GM18858 (cell line): ENCODE data around the gene HOXC10.

Experiments used
- ATAC-seq: cut with Tn5 transposase; IDR thresholded peaks from one replicate; pipeline ENCODE4 v1.9.1; 2021; ENCODE audit not compliant: unreplicated experiment

Gene HOXC10

DNA sequence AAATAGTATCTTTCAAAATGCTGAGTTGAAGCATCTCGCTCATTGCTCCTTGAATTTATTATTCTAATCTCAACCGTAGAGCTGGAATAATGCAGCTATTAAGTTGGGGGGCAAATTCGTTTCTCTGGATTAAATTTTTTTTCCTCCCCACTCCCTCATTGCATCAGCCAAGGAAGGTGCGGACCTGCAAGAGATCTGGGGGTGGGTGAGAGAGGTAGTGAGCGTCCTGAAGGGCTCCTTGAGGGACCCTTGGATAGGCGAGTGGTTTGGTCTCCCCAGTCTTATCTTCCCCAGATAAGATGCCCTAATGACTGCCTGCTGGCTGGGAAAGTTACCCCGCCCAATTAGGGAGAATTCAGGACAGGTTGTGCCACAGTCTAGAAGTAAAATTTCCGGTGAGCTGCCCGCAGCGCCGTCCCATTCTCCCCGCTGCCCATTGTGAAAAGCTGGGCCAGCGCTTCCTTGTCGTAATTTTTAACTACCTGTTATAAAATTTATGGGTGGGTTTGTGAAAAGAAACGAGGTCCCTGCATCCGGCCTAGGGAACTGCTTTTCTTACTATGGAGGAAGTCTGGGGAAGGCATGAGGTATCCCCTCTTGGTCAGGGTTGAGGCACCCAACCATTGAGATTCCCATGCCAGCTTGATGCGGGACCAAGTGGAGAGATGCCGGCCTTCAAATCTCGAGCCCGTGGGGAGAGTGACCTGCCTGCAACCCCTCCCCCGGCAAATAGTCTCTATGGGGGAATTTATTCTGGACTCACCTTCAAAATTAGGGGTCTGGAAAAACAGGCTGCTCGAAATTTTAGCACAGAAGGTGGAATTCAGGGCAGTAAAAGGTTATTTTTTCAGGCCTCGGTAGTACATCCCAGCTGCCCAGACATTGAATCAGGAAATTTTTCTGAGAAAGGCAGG lies 30.3 kb downstream of the HOXC10 start:
- no peak for ATAC-seq

DNA sequence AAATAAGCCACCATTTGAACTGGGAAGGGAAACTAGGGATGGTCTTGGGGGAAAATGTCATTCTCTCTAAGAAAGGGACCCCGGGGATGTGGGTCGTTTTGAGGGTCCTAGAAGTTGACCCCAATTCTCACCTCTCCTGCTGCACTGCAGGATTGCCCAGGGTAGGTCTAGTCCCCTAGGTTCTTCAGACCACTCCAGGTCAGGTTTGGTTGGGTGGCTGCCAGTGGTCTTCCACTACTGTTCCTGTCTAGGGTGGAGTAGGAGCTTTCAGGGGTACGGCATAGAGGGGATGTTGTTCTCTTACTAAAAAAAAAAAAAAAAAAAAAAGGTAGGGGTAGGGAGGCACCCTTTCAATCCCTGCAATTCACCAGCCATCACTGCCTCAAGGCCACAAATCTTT lies 31.1 kb downstream of the HOXC10 start:
- no peak for ATAC-seq

DNA sequence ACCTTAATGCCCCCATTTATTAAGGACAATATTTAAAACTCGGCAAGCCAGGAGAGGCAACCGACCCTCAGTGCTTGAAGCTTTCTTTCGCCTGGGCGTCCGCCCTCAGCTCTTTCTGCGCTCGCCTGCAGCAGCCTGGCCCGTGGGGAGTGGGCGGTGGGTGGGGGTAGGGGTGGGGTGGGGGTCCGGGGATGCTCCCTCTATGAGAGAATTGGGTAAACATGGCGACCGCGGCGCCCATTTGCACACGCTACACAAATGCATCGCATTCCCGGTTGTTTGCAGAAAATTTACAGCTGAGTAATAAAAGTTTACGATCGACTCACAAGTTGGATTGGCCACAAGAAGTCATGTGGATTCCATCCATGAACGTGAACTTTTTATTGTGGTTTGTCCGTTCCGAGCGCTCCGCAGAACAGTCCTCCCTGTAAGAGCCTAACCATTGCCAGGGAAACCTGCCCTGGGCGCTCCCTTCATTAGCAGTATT lies 31.6 kb downstream of the HOXC10 start:
- ATAC-seq = no peak

DNA sequence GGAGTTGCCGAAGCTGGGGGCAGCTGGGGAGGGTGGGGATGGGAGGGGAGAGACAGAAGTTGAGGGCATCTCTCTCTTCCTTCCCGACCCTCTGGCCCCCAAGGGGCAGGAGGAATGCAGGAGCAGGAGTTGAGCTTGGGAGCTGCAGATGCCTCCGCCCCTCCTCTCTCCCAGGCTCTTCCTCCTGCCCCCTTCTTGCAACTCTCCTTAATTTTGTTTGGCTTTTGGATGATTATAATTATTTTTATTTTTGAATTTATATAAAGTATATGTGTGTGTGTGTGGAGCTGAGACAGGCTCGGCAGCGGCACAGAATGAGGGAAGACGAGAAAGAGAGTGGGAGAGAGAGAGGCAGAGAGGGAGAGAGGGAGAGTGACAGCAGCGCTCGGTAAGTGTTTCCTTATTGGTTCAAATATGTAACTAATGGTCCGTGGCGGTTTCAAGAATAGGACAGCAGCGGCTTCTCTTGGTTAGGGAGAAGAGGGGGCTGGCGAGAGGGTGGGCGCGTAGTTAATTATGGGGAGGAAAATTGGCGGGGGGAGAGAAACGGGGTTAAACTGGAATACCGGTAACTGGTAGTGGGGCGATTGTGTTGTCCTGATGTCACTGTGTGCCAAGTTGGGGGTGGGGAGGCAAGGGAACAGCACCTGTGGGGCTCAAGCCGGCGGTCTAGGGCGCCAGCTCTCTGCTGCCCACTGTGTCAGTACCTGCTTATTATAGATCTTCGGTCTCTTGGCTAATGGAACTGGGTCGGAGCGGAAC lies 32.3 kb downstream of the HOXC10 start:
- ATAC-seq = no peak

DNA sequence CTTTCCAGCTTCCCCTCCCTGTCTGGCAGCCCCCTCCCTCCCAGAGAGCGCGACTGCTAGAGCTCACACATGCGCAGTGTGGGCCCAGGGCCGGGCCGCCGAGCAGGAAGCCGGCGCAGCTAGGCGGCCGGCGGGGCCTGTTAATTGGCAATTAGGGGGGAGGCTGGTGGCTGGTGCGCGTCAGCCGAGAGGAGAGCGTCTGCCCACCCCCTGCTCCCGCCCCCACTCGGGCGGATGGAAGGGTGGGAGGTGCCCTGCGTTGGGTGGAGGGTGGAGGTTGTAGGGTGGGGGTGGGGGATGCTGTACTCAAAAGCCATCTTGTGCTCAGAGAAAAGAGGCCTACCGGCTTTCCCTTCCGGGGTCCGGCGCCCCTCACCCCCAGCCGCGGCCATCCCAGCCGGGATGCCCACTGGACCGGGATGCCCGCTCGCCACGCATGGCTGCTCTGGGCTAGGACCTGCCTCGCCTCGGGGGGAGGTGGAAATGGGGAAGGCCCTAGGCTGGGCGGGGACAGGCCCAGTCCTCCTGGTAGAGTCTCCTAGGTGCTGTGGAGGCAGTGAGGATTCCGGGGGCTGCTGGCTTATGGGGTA lies 33.0 kb downstream of the HOXC10 start:
- ATAC-seq = peak; percentile 59

DNA sequence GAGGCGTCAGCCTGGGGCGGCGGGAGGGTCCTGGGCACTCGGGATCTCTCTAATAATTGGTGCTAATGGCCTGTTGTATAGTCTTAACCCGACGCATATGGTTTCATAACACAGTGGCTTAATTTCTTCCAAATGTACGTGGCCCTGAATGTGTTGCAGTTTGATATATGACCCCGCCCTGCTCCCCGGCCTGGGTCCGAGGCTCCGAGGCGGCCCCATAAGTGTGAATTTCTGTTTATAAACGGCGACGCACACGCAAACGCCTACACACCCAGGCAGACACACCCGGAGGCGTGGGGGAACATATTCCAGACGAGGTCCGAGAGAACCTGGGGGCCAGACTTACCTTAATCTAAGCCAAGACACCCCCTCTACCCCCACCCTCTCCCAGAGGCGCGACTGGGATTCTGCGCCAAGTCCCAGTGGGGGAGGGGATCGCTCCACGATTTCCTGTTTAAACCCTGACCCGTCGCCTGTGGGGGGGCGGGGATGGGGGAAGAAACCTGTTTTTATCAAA lies 33.6 kb downstream of the HOXC10 start:
- no peak for ATAC-seq

DNA sequence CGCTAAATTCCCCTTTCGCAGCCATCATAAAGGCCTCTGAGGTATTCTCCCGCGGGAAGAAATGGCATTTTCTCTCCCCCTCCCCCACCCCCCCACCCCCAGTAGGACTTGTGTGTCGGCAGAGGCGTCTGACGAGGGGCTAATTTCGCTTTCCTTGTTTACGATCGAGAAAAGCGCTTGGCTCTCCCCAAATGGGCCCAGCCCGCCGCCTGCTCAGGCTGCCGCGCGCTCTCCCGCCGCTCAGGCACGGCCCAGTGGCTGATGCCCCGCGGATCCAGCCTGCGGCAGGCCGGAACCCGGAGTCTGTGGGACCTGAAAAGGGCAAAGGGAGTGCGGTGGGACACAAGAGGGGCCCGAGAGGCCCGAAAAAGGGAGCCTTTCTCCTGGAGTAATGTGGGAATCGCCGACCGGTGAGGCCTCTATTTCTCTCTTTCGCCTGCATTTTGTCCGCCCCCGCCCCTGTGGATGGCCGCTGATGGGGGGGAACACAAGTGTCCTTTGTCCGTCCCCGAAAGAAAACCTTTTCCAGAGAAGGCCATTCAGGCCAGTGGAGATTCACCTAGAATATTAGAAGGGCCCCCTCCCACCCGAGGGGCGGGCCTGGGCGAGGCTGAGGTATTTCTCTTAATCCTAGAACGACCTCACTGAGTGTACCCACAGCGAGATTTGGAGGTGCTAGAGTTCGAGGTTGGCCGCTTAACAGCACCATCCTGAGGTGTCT lies 34.3 kb downstream of the HOXC10 start:
- ATAC-seq = no peak

DNA sequence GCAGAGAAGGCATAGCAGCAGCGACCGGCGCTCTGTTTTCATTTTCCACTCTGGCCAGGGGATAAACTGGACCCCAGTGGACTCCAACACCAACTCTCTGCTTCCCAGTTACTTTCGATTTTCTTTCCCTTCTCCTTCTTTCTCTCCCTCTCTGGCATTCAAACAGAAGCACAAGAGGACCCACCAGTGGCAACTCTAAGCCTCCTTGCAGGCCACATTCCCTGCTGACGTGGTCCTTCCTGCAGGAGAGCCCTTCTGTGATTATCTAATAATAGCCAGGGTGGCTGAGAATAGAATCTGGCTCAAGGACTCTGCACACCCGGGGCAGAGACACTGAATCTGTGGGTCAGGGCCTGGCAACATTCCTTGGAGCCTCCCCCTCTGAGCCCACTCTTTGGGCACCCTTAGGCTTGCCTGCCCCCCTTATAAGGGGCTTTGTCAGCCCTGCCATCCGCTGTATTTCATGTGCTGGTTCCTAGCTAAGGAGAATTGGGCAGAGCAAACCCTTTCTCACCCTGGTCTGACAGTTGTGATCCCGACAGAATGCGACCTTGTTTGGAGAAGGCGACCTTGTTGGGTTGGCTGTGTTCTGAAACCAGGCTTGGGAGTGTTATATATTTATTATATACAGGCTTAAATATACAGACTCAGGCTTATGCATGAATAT lies 35.1 kb downstream of the HOXC10 start:
- no peak for ATAC-seq

DNA sequence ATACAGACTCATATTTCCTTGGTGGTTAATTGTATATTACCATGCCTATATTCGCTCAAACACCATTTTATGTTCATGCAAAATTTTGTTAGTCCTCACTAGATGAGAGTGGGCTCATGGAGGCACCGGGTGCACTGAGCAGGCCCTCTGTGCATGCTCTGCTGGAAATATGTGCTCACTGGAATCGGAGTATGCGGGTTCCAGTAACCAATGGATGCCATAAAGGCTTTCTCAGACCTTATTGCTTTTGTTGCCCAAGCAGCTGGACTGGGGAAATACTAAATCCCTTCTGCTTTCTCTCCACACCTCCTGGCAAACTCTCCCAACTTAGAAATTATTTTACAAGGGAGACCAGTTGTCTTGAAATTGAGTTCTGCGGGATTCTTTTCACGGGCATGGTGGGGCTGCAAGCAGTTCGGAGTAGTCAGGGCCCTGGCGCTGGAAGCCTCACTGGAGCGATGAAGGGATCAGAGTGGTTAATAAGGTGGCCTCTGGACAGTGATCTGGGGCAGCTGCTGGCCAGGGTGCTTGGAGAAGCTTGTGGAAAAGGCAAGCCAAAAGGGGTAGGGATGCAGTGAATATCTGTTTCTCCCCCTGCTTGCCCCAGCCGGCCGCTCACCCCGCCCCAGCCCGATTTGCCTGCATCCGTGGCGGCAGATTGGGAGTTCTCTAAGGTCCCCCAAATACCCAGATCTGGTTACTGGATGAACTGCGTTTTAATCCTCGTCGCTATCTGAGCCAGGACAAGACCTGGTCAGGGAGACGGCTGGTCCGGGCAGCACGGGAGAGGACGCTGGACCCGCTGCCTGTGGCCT lies 35.9 kb downstream of the HOXC10 start:
- ATAC-seq = no peak

DNA sequence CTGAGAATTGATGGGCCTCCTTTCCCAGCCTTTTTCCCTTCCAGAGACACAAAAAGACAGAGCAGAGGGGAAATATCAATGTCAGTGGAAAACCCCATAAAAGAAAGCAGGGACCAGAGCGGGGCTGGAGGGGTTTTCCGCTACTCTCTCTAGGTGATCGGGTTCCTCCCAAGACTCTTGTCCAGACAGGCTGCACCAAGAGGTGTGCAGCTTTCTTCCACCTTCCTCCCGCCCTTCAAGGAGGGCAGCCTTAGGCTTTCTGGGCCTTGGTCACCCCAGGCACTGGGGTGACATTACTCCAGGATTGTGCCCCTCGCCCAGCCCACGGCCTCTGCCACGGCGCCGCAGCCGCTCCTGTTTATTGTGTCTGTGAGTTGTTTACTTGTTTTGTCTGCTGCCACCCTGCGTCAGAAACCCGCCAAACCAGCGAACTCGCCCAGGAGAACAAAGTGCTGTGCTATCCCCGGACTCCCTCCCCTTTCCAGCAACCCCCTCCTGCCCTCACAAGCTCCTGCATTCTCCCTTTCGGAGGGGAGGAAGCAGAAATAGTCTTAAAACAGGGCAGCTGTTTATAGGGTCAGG lies 36.6 kb downstream of the HOXC10 start:
- ATAC-seq = no peak

DNA sequence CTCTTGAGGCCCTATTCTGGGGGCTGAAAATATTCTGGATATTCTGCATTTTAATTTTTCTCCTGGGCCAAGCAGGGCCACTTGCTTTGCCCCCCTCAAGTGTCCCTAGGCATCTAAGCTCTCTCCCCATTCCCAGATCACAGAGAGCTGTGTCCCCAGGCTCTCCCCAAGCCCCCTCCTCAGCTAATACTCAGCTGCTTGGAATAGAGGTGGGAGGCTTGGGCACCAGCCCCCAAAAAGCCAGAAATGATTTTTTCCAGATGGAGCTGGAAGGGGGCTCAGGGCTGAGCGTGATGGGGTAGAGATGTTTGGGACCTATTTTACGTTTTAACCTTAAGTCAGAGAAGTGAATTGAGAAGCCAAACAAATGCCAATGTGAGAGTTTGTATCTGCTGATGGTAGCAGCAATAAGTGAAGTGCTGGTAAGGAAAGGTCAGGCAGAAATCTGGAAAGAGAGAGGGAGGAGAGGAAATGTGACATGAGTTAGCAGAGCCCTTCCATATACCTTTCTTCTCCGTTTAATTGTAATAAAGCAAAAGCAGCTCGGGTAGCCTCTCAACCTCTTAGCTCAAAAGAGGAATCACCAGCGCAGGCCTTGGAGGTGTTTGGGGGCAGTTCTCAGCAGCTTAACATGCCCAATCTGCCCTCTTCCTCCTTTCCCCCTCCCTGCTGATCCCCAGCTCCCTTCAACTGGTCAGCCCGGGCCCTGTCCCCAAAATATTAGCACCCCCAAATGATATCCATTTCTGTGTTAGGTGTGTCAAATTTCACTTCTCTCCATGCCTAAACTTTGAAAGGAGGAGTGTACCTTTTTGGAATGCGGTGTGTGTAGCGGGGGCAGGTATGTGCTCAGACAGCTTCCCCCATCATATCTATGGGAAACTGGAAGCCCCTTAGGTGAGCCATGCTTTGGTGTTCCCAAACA lies 38.3 kb downstream of the HOXC10 start:
- no peak for ATAC-seq

DNA sequence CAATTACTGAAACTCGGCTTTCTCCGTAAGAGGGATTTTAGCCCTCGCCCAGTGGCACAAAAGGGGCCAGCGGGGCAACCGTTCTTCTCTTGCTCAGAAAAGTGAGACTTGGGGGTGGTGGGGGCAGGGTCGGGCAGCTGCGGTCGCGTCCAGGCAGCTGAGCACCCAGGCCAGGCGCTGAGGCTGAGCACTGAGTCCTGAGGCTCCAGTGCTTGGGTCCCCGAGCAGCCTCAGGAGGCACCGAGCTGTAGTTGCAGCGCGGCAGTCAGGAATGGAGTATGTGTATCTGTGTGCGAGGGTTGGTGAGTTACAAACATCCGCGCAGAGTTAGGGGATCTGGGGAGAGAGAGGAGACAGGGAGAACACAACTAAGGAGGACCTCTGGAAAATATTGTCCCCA lies 39.2 kb downstream of the HOXC10 start:
- no peak for ATAC-seq

DNA sequence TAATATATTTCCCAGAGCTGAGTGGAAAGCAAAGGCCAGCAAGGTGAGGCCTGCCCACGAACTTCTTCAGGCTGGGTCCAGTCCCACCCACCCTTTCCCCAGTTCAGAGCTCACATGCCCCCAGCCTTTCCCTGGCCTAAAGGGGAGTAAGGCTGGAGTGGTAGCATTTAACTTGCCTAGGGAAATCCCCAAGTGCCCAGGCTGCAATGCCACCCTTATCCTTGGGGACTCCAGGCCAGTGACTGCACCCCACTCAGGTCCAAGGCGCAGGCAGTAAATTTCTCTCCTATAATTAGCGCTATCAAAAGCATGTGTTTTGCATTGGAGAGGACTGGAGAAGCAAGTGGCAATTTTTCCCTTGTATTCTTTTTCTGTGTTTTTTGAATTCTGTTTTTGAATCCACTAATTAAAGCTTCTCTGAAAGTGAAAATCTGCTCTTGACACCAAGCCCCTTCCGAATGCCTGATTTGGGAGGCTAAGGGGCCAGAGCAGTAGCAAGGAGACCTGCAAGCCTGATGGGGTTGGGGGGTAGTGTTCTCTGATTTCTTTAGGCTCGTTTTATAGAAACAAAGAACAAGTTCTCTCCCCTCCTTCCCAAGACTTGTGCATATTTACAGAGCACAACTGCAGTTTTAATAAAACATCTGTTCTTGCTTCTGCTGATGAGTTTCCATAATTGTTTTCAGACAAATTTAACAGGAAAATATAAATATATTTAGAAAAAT lies 39.8 kb downstream of the HOXC10 start:
- ATAC-seq = no peak

DNA sequence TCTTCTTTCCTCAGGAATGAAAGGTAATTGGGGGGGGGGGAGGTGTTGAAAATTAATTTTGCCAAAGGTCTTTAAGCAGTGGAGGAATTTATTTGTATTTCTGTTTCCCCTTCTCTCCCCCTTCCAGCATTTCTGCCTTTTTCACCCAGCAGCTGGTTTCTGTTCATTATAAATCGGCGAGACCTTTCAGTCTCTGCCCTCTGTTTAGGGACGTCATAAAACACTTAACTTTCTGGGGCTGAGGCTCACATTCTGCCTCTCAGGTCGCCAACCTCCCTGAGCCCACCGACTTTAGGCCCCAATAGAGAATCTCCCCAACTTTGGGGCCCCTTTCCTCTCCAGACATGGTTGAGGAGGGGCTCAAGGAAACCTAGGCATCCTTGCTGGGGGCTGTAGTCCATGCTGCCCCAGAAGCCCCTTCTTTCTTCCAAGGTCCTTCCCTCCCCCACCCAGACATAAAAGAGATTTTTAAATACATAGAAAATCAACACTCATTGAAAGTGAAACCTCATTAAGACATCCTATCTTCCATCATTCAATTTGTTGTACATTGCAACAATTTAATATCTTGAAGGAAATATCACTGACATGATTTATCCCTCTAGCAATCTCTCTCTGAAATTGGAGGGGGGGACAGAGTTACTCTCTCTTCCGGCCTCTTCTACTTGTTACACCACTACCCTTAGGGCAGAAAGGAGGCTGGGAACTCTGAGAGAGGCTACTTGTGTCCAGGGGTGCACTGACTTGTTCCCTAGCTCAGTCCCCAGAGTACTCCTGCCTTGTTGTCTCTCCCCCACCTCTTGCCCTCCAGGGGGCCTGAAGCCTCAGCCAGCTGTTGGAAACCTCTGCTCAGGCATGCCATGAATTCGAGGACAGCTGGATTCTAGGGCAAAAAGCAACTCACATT lies 40.8 kb downstream of the HOXC10 start:
- ATAC-seq = no peak

DNA sequence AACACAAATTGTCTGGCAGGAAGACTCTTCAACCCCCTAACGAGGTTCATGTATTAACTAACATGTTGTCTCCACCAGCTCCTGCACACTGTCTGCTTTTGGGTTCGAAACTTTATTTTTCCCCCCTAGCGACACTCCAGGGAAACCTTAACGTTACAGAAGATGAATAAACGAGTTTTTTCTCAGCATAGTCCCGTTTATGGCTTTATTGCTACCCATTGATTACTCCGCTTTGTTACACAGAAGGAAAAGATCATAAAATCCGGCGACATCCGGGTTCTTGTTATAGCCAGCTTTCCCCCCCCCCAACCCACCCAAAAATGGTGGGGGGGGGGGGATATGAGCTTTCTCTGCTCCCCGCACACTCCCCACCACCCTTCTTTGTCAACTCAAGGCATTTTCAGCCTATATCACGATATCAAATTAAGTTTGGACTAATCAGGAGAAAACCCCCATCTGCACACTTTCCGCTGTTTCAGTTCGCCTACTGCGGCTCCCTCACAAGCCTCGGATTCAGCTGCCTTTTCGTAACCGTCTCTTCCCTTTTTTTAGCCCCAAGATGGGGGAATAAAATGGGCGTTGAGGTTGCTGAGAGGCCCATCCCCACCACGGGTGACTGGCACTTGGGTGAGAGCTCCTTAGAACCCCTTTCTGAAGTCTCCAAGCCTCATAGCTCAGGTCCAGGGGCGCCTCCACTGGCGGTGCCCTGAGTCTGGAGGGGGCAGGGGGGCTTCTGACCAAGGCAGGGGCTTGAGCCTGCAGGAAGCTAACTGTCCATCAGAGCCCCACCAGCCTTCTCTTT lies 41.9 kb downstream of the HOXC10 start:
- ATAC-seq = no peak

DNA sequence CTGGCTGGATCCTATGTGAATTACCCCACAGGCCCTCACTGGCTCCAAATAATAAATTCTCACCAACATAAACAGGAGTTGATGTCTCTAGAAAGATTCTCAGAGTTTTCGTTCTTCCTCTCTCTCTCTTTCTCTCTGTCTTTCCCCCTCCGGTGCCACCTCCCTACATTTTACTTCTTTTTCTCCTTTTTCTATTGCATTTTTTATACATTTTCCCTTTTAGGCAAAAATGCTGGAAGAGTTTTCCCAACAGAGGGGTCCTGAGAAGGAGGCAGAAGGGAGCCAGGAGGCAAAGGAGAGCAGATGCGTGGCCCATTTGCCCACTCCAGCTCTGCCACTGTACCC lies 42.5 kb downstream of the HOXC10 start:
- no peak for ATAC-seq
